Stimulated activated CD4-positive, alpha-beta T cell treated with anti-CD3 and anti-CD28 coated beads, Interleukin-15, amount 100 ng/mL, for 24 hours (primary cell): ENCODE results near the gene PHACTR3.

Source experiments
- DNase-seq: peaks from one replicate; pipeline ENCODE4 v3.0.0-alpha.2; 2020

PHACTR3 gene

DNA sequence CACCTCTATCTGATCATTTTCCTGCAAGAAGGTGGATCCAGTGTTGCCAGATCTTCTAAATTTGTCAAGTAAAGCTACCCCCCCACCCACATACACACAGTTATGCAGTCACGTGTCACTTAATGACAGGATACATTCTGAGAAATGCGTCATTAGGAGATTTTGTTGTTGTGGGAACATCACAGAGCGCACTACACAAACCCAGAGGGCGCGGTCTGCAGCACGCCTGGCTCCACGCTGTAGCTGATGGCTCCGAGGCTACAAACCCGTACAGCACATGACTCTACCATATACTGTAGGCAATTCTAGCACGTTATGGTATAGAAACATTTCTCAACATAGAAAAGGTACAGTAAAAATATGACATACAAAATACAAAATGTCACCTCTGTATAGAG lies 202.2 kb downstream of the PHACTR3 start:
- DNase-seq = no peak

- no peak for DNase-seq
These were observed 203.8 kb downstream of the PHACTR3 start for GRCh38 chr20:59807909-59808728.

GRCh38 chr20:59808729-59809381 lies 204.5 kb downstream of the PHACTR3 start:
- DNase-seq = no peak

GRCh38 chr20:59809630-59810448 lies 205.5 kb downstream of the PHACTR3 start:
- DNase-seq = no peak

GRCh38 chr20:59810449-59811187 lies 206.3 kb downstream of the PHACTR3 start:
- no peak for DNase-seq

DNA sequence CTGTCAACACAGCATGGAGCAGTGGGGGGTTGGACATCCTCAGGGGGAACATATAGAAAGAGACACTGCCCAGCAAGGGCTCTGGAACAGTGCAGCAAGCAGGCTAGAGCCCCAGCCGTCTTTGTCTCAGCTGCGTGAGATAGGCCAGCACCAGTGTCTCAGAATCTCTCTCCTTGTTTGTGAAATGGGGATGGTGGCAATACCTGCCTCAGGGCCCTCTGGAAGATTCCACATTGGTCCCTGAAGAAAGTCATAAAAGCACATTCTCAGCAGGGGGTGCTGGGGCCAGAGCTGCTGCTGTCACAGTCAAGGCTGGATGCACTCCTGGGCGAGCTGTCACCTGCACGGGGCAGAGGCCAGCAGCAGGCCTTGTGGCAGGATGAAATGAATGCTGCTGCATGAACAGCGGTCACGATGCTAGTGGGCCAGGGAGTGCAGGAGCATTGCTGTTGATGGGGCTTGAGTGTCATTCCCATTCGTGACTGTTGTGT lies 207.4 kb downstream of the PHACTR3 start:
- DNase-seq = no peak

DNA sequence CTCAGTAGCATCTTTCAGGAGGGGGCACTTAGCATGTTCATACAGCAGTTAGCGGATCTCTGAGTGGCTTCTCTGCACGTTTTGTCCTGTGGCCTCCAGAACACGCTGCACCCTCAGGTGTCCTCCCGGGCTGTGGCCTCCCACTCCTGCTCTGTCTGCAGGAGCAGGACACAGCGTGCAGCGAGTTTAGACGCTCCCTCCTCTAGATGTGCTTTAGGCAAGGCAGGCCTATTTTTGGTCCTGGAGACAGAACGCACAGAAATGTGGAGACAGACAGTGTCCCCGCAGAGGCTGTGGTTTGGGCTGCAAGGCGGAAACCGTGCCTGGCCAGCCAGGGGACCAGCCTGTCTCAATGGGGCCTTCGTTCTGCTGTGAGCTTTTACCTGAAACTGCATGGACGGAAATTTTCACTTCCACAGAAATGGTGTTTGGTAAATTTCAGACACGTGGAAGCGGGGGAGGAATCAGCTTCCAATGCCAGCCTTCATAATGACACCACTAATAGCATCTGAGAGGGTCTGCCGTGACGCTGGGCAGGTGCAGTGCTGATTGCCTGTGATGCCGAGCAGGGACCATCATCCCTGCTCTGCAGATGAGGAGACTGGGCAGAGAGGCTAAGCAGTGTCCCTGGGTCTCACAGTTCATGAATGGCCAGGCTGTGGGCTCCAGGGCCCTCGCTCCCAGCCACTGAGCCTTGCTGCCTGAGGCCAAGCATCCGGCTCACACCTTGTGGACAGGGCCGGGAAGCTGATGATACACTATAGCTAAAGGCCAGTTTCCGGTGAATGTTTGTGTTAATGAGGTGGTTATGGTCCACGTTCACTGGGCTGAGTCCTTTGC lies 208.2 kb downstream of the PHACTR3 start:
- DNase-seq = no peak

GRCh38 chr20:59813126-59813947 lies 209.0 kb downstream of the PHACTR3 start:
- DNase-seq = no peak

GRCh38 chr20:59813948-59814839 lies 209.9 kb downstream of the PHACTR3 start:
- DNase-seq = no peak

GRCh38 chr20:59814840-59815340 lies 210.6 kb downstream of the PHACTR3 start:
- DNase-seq = no peak

DNA sequence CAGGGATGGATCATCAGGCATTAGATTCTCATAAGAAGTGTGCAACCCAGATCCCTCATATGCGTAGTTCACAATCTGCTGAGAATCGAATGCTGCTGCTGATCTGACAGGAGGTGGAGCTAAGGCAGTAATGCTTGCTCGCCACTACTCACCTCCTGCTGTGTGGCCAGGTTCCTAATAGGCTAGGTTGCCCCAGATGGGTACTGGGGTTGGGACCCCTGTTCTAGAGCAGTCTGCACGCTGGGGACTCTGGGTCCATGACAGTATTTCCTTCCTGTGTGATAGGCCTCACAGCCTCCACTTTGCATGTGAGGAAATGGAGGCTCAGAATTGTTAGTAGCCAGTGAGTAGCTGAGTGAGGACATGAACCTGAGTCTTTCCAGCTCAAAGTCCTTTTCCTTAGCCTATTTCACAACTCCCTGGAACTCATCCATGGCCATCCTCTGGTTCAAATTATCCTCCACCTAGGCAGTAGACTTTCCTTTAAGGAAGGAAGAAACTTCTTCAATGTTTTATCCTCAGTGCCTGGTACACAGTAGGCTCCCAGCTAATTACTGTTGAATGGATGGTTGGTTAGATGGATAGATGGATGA lies 211.9 kb downstream of the PHACTR3 start:
- DNase-seq = no peak

GRCh38 chr20:59817406-59817805 lies 213.1 kb downstream of the PHACTR3 start:
- no peak for DNase-seq

DNA sequence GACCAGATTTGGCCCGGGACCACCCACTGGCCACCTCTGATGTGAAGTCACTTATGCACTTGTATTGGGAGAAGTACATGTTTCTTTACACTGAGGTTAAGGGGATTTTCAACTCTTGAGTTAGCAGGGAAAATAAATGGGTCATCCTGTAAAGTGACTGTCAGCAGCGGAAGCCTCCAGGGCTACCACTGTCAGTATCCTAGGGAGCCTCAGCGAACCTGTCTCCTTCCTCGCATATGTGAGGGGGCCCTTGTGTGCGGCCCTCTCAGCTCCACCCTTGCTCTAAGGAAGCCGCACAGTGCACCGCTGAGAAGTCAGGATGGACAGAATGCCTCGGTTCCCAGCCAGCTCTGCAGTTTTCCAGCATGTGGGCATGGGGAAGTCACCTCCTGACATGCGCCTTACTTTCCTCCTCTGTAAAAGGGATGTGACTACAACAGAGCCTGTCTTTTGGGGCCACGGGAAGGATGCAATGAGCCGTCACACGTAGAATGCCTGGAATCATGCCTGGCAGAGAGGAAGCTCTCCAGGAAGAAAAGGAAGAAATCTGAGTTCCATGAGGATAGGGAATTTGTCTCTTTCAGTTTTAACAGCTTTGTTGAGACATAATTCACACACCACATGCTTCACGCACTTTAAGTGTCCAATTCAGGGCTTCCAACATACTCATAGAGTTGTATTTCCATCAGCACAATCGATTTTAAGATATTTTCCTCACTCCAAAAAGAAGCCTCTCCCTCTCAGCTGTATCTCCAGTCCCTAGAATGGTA lies 213.7 kb downstream of the PHACTR3 start:
- no peak for DNase-seq

- DNase-seq = no peak
These were observed 214.6 kb downstream of the PHACTR3 start for GRCh38 chr20:59818911-59819310.

DNA sequence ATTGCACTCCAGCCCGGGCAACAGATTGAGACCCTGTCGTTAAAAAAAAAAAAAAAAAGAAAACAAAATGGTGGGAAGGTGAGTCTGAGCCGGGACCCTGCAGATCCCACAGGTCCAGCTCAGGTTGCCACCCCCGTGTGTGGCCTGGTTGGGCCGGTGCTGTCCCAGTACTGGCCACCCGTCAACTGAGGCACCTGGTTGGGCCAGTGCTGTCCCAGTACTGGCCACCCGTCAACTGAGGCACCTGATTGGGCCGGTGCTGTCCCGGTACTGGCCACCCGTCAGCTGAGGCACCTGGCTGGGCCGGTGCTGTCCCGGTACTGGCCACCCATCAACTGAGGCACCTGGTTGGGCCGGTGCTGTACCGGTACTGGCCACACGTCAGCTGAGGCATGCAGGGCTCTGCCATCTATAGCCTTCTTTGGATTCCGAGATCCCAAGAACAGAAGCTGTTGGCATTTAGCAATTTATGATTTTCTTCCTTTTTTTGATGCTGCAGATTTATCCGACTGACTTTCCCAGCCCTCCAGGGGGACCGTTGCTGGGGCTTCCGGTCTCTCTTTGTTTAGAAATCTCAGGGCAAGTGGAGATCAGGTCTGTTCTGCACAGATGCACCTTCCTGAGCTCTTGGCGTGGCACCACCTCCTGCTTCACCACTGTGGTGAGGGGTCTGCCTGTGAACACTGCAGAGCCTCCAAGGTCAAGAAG lies 215.3 kb downstream of the PHACTR3 start:
- DNase-seq = no peak

DNA sequence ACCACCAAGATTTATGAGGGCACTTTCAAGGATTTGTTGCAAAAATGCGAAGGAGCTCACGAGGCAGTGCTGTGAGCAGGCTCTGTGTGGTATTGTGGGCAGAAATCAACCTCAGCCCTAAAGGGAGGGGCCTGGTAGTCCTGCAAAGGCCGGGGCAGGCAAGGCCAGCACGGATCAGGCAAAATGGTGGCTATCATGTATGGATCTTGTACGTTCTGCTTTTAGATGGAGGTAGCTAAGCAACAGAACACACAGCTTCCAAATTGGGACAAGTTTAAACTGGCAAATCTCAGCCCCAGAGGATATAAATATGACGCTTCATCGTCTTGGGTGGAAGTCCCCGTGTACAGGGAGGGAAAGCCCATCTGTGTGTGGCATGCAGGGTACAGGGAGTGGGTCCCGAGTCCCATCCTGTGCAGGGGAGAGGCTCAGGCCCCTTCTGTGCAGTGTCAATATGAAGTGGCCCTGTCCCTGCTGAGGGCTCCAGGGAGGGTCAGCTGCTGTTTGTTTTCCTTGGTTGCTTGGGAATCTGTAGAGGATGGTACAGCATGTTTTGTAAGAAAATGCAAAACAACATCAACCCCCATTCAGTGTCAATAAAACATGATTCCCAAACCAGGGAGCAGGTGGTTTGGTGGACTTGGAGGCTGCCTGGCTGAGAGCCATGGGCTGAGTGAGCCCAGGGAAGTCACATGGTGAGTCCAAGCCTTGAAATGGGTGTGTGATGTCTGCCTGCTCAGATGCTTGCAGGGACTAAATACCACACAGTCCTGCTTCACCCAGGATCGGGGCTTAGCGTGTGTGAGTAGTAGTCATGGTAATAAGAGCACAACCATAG lies 216.1 kb downstream of the PHACTR3 start:
- DNase-seq = no peak

DNA sequence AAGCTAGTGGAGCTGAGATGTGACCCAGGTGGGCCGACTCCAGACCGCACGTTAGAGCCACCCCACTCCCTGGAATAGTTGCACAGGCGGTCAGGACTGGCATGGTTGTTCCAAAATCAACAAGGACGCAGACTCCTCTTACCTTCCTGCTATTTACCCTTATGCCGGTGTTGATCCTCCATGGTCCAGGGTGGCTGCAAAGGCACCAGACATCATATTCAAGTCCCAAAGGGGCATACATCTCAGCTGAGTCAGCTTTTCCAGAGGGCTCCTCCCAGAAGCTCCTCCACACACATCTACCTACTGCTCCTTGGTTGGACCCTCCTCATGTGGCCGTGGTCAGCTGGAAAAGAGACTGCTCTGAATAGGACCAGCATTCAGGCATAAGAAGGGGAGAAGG lies 216.9 kb downstream of the PHACTR3 start:
- DNase-seq = no peak
